ENCODE measurements around the gene FOXRED1.

- TF ChIP-seq CTCF (IDR thresholded peaks at IDR 0.05; ENCODE audit: low read length) = no peak
- TF ChIP-seq EZH2 (IDR thresholded peaks at IDR 0.05; ENCODE audit: borderline replicate concordance, low read length) = no peak
These were observed 35.6 kb upstream of the FOXRED1 start for GRCh38 chr11:126233391-126233790.

All from OCI-LY1 (cell line).